Hematopoietic multipotent progenitor cell treated with erythropoietin and hydrocortisone succinate and interleukin-3 and kit ligand, for 17 days (in vitro differentiated cells): ENCODE data around the gene EHMT1.
"Not testable (repeated sequence)": the region's sequence is repeated elsewhere in the genome, so short reads cannot be mapped to it uniquely, and the experiment has no call there.

ENCODE experiments used
- DNase-seq: peaks from one replicate; pipeline ENCODE4 v3.0.0-alpha.2; 2015; ENCODE audit warnings: low spot score

The EHMT1 gene

GRCh38 chr9:137873858-137874362 lies 255.1 kb downstream of the EHMT1 start:
- DNase-seq = no peak

GRCh38 chr9:137875354-137875753 lies 256.5 kb downstream of the EHMT1 start:
- no peak for DNase-seq

- no peak for DNase-seq
Observed at GRCh38 chr9:137875846-137876245, 257.0 kb downstream of the EHMT1 start.

DNA sequence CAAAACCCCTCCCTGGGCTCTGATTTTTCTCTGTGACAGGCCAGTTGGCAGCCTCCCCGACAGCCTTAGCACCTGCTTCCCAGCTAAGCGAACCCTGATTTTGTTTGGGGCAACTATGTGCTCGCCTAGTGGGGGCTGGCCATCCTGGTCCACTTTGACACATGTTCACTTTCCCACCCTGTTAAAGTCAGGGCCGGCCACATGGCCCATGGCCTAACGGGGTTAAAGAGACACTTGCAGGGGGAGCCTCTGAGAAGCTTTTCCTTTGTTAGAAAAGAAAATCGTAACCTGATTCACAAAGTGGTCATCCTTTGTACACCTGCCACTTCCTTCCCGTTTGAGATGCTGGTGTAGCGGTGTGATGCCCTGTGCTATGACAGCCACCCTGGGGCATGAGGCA lies 257.5 kb downstream of the EHMT1 start:
- no peak for DNase-seq

- no peak for DNase-seq
Observed at GRCh38 chr9:137876781-137877386, 258.1 kb downstream of the EHMT1 start.

DNA sequence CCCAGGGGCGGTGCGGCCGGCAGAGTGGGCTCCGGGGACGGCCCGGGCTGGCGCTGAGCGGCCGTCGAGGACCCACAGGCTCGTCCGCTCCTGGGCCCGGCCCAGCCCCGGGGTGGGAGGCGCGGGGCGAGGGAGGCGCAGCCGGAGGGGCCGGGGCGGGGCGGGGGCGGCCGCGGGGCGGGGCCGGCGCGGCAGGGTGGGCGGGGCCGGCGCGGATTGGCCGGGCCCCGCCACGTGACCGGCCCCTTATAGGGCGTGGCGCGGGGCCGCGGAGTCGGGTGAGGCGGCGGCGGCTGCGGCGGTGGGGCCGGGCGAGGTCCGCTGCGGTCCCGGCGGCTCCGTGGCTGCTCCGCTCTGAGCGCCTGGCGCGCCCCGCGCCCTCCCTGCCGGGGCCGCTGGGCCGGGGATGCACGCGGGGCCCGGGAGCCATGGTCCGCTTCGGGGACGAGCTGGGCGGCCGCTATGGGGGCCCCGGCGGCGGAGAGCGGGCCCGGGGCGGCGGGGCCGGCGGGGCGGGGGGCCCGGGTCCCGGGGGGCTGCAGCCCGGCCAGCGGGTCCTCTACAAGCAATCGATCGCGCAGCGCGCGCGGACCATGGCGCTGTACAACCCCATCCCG lies 258.8 kb downstream of the EHMT1 start, which contains the start of gene CACNA1B:
Gene CACNA1B, plus strand, starts transcription at position 277 of the 617 bp plus-strand sequence. Its CDS starts 152 bp downstream, at position 429.
- not testable (repeated sequence) for DNase-seq

- no peak for DNase-seq
Observed at GRCh38 chr9:137878146-137878941, 259.5 kb downstream of the EHMT1 start.

GRCh38 chr9:137879052-137879451 lies 260.2 kb downstream of the EHMT1 start:
- DNase-seq = no peak

GRCh38 chr9:137879566-137880150 lies 260.9 kb downstream of the EHMT1 start:
- no peak for DNase-seq

DNA sequence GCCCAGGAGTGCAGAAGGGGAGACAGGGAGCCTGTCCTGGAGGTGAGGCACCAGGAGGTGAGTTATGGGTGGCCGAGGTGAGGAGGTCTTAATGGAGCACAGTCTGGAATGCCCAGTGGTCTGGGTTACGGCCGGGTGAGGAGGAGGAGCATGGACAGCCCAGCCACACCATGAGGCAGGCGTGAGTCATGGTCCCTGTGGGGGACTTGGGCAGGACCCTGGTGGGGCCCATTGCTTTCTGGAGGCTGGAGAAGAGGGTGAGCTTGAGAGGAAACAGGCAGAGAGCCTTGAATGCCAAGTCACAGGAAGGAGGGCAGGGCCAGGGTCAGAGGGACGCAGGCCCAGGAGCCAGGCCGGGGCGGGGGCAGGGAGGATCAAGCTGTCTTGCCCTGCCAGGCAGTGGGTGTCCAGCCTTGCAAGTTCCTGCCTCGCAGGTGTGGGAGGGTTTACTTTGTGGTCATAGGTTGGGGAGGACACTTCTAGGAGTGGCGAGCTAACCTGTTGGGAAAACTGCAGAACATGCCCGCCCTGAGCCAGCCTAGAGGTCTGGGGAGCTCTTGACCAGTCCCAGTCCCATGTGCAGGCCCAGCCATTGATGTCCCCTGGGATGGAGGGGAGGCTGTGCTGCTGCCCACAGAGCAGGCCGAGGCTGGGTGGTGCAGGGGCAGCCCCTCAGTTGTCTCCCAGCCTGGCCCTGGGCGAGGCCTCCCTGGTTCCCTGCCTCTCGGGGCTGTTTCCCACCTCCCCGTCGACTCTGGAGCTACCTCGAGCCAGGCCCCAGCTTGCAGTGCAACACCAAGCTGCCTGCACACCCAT lies 261.6 kb downstream of the EHMT1 start:
- DNase-seq = no peak

DNA sequence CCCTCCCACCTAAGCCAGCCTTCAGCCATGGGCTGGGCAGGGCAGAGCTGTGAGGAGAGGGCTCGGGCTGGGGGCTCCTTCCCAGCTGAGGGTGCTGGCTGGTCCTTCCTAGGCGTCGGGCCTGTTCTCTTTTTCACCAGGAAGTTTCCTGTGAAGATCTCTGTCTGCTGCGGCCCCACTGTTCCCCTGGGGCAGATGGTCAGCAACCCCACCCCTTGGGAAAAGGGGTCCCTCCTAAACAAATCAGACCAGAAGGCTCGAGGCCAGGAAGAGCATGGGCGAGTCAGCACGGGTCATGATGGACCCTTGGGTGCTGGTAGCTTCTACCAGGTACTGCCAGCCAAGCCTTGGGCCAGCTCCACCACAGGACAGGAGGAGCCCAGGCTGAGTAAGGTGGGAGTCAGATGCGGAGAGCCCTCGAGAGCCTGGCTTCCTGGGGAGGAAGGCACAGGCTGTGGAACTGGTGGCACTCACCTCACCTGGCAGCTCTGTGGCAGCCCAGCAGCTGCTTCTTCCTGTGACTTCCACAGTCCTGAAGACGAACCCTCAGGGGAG lies 262.2 kb downstream of the EHMT1 start:
- DNase-seq = no peak

DNA sequence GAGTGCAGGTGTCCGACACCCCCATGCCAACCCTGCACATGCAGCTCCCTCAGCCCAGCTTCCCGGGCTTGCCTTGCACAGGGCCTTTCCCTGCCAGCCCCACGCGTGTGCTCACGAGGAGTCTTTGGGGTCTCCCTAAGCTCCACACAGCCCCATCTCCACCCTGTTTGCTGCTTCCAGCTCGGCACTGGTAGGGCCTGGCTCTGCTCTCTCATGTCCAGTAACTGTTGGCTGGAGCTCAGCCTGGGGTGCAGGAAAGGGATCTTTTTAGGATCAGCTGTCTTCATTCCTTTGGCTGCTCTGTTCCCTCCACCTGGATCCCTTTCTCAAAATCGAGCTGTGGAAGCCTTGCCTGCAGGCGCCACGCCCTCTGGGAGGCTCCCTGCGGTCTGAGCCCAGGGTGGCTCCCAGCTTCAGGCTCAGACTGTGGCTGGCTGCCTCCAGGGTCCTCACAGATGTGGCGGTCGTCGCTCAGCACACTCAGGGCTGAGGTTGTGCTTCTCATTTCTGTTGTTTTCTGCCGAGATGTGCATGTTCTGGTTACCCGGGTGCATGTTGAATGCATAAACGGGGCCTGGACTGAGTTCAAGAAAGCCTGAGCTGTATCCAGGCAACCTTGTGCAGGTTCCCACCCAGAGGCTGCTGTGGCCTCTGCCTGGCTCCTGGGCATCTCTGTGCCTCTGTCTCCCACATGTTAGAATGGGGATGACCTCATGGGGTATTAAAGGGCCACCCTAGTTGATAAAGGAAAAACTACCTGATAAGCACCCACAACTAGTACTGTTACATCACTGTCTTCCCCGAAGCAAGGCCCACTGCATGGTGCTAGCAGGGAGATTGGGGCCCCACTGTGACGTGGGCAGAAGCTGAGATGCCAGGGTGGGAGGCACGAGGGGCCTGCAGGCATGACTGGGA lies 263.0 kb downstream of the EHMT1 start:
- DNase-seq = no peak

DNA sequence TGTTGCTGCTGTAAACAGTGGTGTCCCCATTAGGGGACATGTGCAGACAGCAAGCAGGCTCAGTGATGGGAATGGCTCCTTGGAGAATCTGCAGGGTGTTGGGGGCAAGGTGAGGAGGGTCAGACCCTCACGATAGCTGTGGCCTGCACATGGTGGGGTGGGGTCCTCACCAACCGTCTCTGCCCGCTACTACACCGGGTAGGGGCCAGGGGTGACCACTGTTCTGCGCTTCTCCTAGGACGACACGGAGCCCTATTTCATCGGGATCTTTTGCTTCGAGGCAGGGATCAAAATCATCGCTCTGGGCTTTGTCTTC lies 263.7 kb downstream of the EHMT1 start:
- DNase-seq = no peak

GRCh38 chr9:137883977-137884376 lies 265.2 kb downstream of the EHMT1 start:
- DNase-seq = not testable (repeated sequence)

DNA sequence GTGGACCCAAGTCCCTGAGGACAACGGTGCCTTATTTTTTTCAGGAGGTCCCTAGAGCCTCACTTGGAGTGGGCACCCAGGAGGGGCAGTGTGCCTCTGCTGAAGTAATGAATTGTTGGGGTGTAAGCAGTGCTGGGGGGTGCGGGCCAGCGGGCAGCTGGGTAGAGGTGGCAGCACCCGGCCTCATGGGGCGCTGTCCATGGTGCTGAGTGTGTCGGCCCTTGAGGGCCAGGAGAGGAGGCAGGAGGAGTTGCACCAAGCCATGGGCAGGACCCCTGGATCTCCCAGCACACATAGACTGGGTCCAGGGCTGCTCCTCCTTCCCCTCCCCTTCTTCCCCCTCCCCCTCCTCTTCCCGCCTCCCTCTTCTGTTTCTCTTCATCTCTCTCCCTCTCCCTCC lies 265.7 kb downstream of the EHMT1 start:
- not testable (repeated sequence) for DNase-seq

DNA sequence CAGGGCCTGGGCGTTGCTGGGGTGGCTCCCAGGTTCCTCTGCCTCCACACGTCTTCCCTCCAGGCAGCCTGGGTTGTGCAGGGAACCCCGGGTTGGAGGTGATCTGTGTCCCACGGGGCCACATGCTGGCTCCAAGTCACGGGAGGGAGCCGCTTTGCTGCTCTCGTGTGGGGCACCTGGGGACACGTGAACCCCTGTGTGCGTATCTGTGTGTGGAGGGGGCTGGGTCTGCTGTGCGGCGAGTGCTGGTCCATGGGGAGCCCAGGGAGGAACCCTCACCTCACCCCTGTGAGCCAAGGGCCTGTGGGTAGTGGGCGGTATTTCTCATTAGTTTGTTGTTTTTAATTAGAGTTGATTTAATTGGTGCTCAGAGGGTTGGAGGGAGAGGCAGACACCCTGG lies 266.3 kb downstream of the EHMT1 start:
- not testable (repeated sequence) for DNase-seq
